SIG-M5 treated with dmso at 0.1 percent for 504 hours (cell line): ENCODE measurements around the gene NR2F2.
"Not testable (repeated sequence)": the region's sequence is repeated elsewhere in the genome, so short reads cannot be mapped to it uniquely, and the experiment has no call there.

ENCODE experiments used
- DNase-seq: peaks from one replicate; lab custom pipeline; 2025; ENCODE audit not compliant: unreplicated experiment; lab: John Stamatoyannopoulos, UW

NR2F2 gene

DNA sequence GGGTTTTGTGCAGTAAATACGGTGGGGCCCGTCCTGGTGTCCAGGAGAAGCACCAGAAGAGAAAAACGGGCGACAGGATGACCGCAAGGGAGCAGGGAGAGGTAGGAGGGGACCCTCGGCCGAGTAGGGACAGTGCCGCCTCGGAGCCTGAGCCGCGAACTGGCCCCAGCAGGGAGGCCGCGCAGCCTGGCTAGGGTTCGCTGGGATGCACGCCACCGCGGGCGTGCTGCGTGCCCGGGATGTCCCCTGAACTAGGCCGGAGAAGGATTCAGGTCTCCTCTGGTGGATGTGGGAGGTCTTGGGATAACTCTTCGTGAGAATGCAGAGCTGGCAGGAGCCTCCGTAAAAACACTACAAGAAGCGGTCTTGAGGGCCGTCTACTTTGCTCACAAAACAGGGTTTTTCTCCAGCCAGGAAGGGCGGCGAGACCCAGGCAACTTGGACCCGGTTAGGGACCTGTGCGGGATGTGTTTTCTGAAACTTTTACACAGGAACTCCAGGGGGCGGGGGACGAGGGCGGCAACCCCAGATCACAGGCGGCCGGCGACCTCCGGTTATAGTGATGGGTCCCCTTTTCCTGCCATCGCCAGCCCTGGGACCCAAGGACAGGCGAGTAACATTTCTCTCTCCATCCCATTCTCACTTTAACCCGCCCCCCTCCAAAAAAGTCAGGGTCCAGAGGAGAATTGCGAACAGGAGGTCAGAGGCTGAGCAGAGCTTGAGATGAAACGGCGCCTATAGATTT is 35.5 kb downstream of the NR2F2 start:
- no peak for DNase-seq

- no peak for DNase-seq
These were observed 36.0 kb downstream of the NR2F2 start for GRCh38 chr15:96366526-96366877.

DNA sequence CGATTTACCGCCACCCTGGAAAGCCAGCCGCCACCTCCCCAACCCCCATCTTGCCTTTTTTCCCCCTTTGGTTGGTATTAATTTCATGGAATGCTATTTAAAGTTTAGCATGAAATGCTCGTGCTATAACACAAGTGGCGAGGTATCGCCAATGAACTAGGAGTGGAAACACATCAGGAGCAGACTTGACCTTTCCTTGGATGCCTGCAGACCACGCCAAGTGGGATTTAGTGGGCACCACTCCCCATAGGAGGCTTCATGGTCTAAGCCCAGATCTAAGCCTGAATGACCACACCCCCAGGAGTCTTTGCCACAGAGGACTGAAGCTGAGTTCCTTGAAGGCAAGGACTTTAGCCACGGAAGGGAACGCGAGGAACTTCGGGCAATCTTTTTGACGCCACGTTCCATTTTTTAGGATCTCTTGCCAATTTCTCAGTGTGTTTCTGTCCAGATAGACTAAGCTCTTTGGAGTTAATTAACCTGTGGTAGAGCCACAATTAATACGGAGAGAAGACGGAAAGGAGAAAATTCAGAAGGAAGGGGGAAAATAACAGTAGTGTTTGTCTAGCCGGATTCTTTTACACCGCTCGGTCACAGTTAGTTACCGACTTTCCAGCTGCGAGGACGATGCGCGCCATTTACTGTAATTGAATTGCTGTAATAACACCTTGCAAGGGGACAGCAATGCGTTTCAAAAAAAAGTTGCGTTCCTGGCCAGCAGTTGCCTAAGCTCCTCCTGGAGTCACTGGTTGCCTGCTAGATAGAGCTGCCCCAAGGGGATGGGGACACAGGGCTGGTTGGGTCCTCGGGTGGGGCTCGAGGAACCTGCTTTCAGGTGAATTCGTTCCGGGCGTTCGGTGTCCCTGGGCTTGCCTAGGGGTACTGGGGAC is 37.1 kb downstream of the NR2F2 start:
- DNase-seq = no peak

GRCh38 chr15:96369351-96369750 is 38.9 kb downstream of the NR2F2 start:
- DNase-seq = no peak

GRCh38 chr15:96369825-96370621 is 39.5 kb downstream of the NR2F2 start:
- no peak for DNase-seq

DNA sequence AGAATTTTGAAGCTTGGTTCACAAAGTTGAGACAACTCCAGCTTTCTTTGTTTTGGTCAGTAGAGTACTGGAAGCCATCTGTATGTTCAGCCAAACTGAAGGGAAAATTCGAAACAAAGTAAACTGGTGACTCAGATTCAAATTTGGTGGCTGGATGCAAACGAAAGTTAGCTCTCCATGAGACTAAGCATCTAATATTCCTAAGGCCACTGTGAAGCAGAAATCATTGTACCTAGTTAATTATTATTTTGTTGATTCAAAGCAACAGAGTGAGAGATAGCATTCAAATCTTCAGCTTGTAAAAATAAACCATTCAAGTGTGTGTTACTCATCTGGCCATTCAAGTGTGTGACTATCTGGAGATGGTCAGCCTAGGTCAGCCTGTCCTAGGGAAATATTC is 42.1 kb downstream of the NR2F2 start:
- DNase-seq = no peak

GRCh38 chr15:96374499-96374898 is 44.0 kb downstream of the NR2F2 start:
- no peak for DNase-seq

DNA sequence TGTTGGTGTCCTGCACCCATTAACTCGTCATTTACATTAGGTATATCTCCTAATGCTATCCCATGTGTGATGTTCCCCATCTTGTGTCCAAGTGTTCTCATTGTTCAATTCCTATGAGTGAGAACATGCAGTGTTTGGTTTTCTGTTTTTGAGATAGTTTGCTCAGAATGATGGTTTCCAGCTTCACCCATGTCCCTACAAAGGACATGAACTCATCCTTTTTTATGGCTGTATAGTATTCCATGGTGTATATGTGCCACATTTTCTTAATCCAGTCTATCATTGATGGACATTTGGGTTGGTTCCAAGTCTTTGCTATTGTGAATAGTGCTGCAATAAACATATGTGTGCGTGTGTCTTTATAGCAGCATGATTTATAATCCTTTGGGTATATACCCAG is 49.1 kb downstream of the NR2F2 start:
- DNase-seq = not testable (repeated sequence)

DNA sequence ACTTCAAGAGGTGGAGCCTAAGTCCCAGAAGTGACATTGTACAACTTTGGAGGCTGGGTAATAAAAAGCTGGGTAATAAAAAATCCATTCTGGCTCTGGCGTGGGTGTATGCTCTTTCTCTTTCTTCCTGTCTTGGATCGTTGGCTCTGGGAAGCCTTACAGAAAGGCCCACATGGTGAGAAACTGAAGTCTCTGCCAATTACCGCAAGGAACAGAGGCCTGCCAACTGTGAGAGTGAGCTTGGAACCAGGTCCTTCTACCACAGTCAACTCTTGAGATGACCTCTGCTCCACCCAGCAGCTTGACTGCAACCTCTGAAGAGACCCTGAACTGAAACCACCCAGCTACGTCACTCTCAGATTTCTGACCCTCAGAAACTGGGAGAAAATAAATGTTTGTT is 51.0 kb downstream of the NR2F2 start:
- no peak for DNase-seq

- DNase-seq = no peak
These were observed 54.7 kb downstream of the NR2F2 start for GRCh38 chr15:96385195-96385594.

- DNase-seq = no peak
These were observed 58.2 kb downstream of the NR2F2 start for GRCh38 chr15:96388673-96389072.
